ENCODE results near the gene STAG1.

GRCh38 chr3:136690599-136690998, 61.6 kb downstream of the STAG1 start:
- TF ChIP-seq, protein P1, sequence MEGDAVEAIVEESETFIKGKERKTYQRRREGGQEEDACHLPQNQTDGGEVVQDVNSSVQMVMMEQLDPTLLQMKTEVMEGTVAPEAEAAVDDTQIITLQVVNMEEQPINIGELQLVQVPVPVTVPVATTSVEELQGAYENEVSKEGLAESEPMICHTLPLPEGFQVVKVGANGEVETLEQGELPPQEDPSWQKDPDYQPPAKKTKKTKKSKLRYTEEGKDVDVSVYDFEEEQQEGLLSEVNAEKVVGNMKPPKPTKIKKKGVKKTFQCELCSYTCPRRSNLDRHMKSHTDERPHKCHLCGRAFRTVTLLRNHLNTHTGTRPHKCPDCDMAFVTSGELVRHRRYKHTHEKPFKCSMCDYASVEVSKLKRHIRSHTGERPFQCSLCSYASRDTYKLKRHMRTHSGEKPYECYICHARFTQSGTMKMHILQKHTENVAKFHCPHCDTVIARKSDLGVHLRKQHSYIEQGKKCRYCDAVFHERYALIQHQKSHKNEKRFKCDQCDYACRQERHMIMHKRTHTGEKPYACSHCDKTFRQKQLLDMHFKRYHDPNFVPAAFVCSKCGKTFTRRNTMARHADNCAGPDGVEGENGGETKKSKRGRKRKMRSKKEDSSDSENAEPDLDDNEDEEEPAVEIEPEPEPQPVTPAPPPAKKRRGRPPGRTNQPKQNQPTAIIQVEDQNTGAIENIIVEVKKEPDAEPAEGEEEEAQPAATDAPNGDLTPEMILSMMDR (IDR thresholded peaks at IDR 0.05) = no peak
- TF ChIP-seq POLR2A (IDR thresholded peaks at IDR 0.05; ENCODE audit: low read depth) (no peak), POLR2AphosphoS5 (IDR thresholded peaks at IDR 0.05) (no peak), EP300 (IDR thresholded peaks at IDR 0.05) (no peak)

Measured in esophagus muscularis mucosa (tissue), 4 donors.